Measurements from ENCODE around the gene TMSB10.
A peak's percentile ranks its signal among the peaks of the same experiment; 100 is the strongest.

Gene TMSB10

DNA sequence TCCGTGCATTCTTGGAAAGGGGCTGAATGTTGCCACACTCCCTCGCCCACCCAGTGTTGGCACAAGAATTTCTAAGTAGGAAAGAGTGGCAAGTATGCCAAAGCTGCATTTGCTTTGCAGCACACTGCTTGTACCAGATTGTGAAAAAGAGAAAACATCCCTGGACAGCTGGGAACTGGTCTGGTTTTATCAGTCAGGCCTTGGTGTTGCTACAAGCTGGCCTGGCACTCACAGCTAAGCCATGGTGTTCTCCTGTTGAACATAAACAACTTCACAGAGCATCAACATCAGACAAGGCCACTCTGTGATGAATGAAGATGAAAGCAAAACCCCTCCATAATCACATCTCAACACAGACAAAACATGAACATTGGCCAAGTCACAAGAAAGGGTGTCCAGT is 20.3 kb upstream of the TMSB10 start:
- TF ChIP-seq, protein P1, sequence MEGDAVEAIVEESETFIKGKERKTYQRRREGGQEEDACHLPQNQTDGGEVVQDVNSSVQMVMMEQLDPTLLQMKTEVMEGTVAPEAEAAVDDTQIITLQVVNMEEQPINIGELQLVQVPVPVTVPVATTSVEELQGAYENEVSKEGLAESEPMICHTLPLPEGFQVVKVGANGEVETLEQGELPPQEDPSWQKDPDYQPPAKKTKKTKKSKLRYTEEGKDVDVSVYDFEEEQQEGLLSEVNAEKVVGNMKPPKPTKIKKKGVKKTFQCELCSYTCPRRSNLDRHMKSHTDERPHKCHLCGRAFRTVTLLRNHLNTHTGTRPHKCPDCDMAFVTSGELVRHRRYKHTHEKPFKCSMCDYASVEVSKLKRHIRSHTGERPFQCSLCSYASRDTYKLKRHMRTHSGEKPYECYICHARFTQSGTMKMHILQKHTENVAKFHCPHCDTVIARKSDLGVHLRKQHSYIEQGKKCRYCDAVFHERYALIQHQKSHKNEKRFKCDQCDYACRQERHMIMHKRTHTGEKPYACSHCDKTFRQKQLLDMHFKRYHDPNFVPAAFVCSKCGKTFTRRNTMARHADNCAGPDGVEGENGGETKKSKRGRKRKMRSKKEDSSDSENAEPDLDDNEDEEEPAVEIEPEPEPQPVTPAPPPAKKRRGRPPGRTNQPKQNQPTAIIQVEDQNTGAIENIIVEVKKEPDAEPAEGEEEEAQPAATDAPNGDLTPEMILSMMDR (IDR thresholded peaks at IDR 0.05) = no peak
- no peak overlapping the region for H3K27ac ChIP-seq
- peaks cover 0 to 29% of the 10 kb centered on the region in 2 donors for H3K27me3 ChIP-seq
- no peaks in the 10 kb centered on the region for H3K36me3 ChIP-seq
- H3K9me3 ChIP-seq = no peaks in the 10 kb centered on the region
- H3K4me3 ChIP-seq = no peak overlapping the region
- no peak for DNase-seq
- intact Hi-C loops (cut with DNase I; ENCODE audit: low total_unique reads) = no loop called here
- H3K4me1 ChIP-seq = peaks cover 0 to 25% (median 13%) of the 10 kb centered on the region in 4 donors

DNA sequence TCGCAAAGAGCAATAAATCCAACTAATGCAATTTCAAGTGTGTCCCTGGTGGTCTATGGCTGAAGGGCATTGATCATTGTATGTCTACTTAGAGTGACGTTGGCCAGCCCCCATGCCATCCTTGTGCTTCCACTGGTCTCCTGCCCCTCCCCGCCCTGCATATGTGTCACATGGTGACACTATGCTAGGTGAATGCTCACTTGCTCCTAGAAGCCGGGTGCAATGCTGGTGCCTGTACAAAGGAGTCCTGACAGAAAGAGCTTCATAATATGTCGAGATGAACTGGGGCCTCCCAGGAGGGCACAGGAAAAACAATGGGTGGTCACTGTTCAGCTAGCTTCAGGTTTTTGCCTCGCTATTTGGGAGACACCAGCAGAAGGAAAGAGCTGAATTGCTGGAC is 18.7 kb upstream of the TMSB10 start:
- H3K27ac ChIP-seq = no peak overlapping the region
- H3K4me1 ChIP-seq = peaks cover 0 to 8% (median under 1%) of the 10 kb centered on the region in 4 donors
- no peak overlapping the region for H3K4me3 ChIP-seq
- TF ChIP-seq, protein P1 (IDR thresholded peaks at IDR 0.05) = no peak
- H3K36me3 ChIP-seq = no peaks in the 10 kb centered on the region
- H3K9me3 ChIP-seq = no peaks in the 10 kb centered on the region
- H3K27me3 ChIP-seq = peaks cover 0 to 16% of the 10 kb centered on the region in 2 donors
- intact Hi-C loops (cut with DNase I; ENCODE audit: low total_unique reads) = no loop called here
- DNase-seq = no peak

DNA sequence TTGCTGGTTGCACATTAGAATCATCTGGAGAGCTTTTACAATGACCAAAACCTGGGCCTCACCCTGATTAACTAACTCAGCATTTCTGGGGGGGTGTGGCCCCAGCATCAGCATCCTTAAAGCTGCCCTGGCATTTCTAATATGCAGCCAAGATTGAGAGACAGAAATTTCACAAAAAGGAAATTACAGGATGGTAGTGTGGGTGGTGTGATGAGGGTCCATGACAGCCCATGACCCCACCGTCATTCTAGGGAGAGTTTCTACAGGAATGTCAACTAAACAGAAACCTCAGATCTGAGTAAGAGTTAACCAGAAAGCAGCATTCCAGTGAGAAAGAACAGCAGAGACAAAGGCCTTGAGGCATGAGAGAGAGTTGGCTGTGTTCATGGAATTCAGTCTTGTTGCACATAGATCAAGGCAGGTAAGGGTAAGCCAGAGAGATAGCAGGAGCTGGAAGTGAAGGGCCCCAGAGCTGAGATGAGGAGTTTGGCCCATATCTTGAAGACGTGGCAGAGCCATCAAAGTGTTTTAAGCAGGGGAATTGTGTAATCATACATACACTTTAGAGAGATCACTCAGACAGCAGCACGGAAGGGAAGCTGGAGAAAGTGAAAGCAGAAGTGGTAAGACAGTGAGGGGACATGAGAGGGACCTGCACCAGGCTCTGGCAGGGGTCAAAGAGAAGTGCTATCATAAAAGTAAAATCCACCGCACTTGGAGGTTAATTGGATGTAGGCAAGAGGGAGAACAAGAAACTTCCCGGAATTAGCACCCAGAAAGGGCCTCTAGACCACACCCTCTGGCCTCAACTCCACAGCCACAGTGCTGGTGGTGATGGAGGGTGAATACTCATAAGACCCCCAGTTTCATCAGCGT is 16.8 kb upstream of the TMSB10 start:
- Histone ChIP-seq H3K4me1 (no peaks in the 10 kb centered on the region), H3K9me3 (no peaks in the 10 kb centered on the region), H3K27ac (no peak overlapping the region), H3K27me3 (peaks cover 0 to 12% of the 10 kb centered on the region in 2 donors), H3K36me3 (no peaks in the 10 kb centered on the region), H3K4me3 (peak overlapping the region in 1 of 2 donors; percentile 16)
- intact Hi-C loops (cut with DNase I; ENCODE audit: low total_unique reads) = no loop called here
- TF ChIP-seq, protein P1 (IDR thresholded peaks at IDR 0.05) = no peak
- no peak for DNase-seq

DNA sequence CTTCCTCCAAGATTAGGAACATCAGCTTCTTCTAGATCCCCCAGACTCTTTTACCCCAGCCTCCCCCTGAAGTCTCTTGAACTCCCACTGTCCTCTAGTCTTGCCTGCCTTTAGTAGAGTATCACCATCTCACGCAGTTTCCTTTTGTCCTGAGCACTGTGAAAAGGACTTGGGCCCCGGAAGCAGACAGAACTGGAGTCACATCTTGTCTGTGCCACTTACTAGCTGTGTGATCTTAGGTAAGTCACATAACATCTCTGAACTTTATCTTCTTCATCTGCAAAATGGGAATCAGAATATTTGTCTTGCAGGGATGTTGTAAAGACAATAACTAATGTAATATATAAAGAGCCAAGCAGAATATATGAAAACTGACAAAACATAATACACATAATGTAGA is 16.1 kb upstream of the TMSB10 start:
- DNase-seq = no peak
- intact Hi-C loops (cut with DNase I; ENCODE audit: low total_unique reads) = no loop called here
- H3K27ac ChIP-seq = no peak overlapping the region
- no peaks in the 10 kb centered on the region for H3K36me3 ChIP-seq
- H3K4me3 ChIP-seq = peak overlapping the region in 1 of 2 donors; percentile 16
- no peaks in the 10 kb centered on the region for H3K9me3 ChIP-seq
- peaks cover 0 to 5% (median 0%) of the 10 kb centered on the region in 4 donors for H3K4me1 ChIP-seq
- peaks cover 0 to 6% of the 10 kb centered on the region in 2 donors for H3K27me3 ChIP-seq
- TF ChIP-seq, protein P1 (IDR thresholded peaks at IDR 0.05) = no peak

DNA sequence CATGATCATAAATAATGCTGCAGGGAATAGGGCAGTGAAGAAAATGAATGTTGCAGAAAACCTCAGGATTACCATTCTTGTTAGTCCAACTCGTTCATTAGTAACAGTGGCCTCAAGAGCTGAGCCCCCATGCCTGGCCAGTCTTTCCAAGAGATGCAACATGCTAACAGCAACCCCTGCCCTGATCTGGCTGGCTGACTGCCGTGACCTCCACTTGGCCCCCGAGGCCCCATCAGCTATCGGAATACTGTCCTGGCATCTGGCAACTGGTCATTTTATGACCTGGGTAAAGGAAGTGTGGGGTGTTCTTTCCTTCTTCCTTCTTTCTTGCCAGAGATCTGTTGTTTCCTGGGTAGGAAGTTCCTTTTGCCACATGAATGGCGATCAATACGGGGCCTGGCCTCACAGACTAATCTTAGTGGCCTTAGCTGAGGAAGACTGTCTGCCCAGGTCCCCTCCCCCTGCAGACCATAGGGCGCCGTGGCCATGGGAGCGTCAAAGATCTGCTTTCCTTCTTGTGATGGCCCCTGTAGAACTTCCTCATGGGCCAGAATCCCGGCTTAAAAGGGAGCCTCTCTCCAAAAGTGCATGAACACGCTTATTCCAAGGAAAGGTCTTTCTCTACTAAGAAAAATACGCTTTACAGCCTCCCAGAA is 14.0 kb upstream of the TMSB10 start:
- intact Hi-C loops (cut with DNase I; ENCODE audit: low total_unique reads) = no loop called here
- no peak for DNase-seq
- H3K27me3 ChIP-seq = no peaks in the 10 kb centered on the region
- H3K36me3 ChIP-seq = no peaks in the 10 kb centered on the region
- TF ChIP-seq, protein P1 (IDR thresholded peaks at IDR 0.05) = no peak
- H3K4me3 ChIP-seq = no peak overlapping the region
- no peak overlapping the region for H3K27ac ChIP-seq
- peaks cover 0 to 15% (median 0%) of the 10 kb centered on the region in 4 donors for H3K4me1 ChIP-seq
- H3K9me3 ChIP-seq = no peaks in the 10 kb centered on the region
